ENCODE results near the gene TUBB6. TPM values are rescaled to one million over a fixed set of nuclear protein-coding genes. Genes with fewer than 3 reads are reported as not detected.

Gene TUBB6
- total RNA-seq, 3 donors from 2014 or later = 197 to 316 (median 302) TPM

GRCh38 chr18:12327510-12328178 lies 19.6 kb downstream of the TUBB6 start:
- H3K9me3 ChIP-seq = no peaks in the 10 kb centered on the region
- H3K27ac ChIP-seq = peak overlapping the region in 1 of 2 donors; percentile 8
- H3K4me1 ChIP-seq = no peaks in the 10 kb centered on the region
- TF ChIP-seq CTCF (IDR thresholded peaks at IDR 0.05) (peak in 2 of 3 donors; percentile 22 to 40), POLR2A (IDR thresholded peaks at IDR 0.05) (no peak), POLR2AphosphoS5 (IDR thresholded peaks at IDR 0.05) (no peak)
- DNase-seq (ENCODE audit: low spot score in 2 of 2) = peak in 1 of 2 donors; percentile 65
- peaks cover 11% of the 10 kb centered on the region for H3K36me3 ChIP-seq
- no peaks in the 10 kb centered on the region for H3K27me3 ChIP-seq
- intact Hi-C loops (cut with DNase I; ENCODE audit: low total_unique reads) = no loop called here
- no peak overlapping the region for H3K4me3 ChIP-seq

GRCh38 chr18:12328179-12328823 lies 20.3 kb downstream of the TUBB6 start:
- Histone ChIP-seq H3K27me3 (no peaks in the 10 kb centered on the region), H3K9me3 (no peaks in the 10 kb centered on the region), H3K36me3 (peaks cover 11% of the 10 kb centered on the region), H3K4me3 (no peak overlapping the region), H3K4me1 (no peaks in the 10 kb centered on the region), H3K27ac (no peak overlapping the region)
- intact Hi-C loops (cut with DNase I; ENCODE audit: low total_unique reads) = no loop called here
- no peak for DNase-seq (ENCODE audit: low spot score in 2 of 2)
- peak in 1 of 3 donors; percentile 1 for TF ChIP-seq CTCF (IDR thresholded peaks at IDR 0.05)
- no peak for TF ChIP-seq POLR2A (IDR thresholded peaks at IDR 0.05)

- intact Hi-C loops (cut with DNase I; ENCODE audit: low total_unique reads) = no loop called here
- H3K4me1 ChIP-seq = no peaks in the 10 kb centered on the region
- H3K4me3 ChIP-seq = no peak overlapping the region
- H3K9me3 ChIP-seq = no peaks in the 10 kb centered on the region
- H3K27ac ChIP-seq = no peak overlapping the region
- no peaks in the 10 kb centered on the region for H3K27me3 ChIP-seq
- no peak for DNase-seq (ENCODE audit: low spot score in 2 of 2)
- TF ChIP-seq POLR2AphosphoS5 (IDR thresholded peaks at IDR 0.05) = no peak
- TF ChIP-seq CTCF (IDR thresholded peaks at IDR 0.05) = no peak
- no peak for TF ChIP-seq POLR2A (IDR thresholded peaks at IDR 0.05)
- H3K36me3 ChIP-seq = peaks cover 11% of the 10 kb centered on the region
Measured at GRCh38 chr18:12329125-12329698, 21.2 kb downstream of the TUBB6 start.

- Histone ChIP-seq H3K36me3 (peaks cover 4% of the 10 kb centered on the region), H3K4me3 (no peak overlapping the region), H3K4me1 (no peaks in the 10 kb centered on the region), H3K27me3 (no peaks in the 10 kb centered on the region), H3K27ac (no peak overlapping the region), H3K9me3 (no peaks in the 10 kb centered on the region)
- TF ChIP-seq POLR2AphosphoS5 (IDR thresholded peaks at IDR 0.05) (no peak), CTCF (IDR thresholded peaks at IDR 0.05) (no peak), POLR2A (IDR thresholded peaks at IDR 0.05) (no peak)
- DNase-seq (ENCODE audit: low spot score in 2 of 2) = no peak
- intact Hi-C loops (cut with DNase I; ENCODE audit: low total_unique reads) = no loop called here
Measured at GRCh38 chr18:12330766-12331165, 22.7 kb downstream of the TUBB6 start.

Measured in breast epithelium (tissue), 4 donors.